HG03039 (cell line): Measurements from ENCODE around the gene KCNAB2.

ENCODE experiments used
- ATAC-seq: cut with Tn5 transposase; IDR thresholded peaks from one replicate; pipeline ENCODE4 v1.9.1; 2021; ENCODE audit warnings: mild to moderate bottlenecking, moderate library complexity; ENCODE audit not compliant: unreplicated experiment

Gene KCNAB2

GRCh38 chr1:6077506-6077905 lies 31.8 kb downstream of the KCNAB2 start:
- ATAC-seq = no peak

GRCh38 chr1:6077919-6078318 lies 32.2 kb downstream of the KCNAB2 start:
- ATAC-seq = no peak

DNA sequence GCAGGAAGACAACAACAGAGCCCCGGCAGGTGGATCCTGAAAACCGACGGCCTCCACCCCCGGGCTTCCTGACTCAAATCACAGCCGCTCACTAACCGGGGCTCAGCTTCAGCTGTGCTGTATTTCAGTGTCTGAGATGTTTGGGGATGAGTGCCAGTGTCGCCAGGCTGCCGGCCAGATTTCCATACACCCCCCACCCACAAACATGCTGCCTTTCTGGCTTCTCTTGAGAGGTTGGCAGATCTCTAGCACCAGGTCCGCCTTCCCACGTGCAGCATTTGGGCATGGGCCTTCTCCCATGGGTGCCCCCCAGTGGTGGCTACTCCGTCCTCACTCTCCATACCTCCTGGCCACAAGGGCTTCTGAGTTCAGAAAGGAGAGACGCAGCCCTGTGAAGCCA lies 34.8 kb downstream of the KCNAB2 start:
- no peak for ATAC-seq

DNA sequence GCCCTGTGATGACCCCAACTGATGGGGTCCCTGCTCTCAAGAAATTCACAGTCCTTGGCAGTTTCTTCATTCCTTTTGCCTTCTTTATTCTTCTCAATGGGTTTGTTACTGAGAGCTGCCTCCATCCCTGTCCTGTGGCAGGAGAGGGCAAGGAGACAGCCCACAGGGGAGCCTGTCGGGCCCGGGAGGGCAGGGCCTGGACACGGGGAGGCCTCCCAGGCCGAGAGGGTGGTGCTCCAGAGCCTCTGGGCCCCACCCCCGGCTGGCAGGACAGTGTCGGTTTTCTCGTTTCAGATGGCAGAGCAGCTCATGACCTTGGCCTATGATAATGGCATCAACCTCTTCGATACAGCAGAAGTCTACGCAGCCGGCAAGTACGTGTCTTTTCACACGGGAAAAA lies 36.2 kb downstream of the KCNAB2 start:
- ATAC-seq = no peak

- no peak for ATAC-seq
Measured at GRCh38 chr1:6082430-6082971, 36.8 kb downstream of the KCNAB2 start.

- no peak for ATAC-seq
Measured at GRCh38 chr1:6083385-6083784, 37.7 kb downstream of the KCNAB2 start.

DNA sequence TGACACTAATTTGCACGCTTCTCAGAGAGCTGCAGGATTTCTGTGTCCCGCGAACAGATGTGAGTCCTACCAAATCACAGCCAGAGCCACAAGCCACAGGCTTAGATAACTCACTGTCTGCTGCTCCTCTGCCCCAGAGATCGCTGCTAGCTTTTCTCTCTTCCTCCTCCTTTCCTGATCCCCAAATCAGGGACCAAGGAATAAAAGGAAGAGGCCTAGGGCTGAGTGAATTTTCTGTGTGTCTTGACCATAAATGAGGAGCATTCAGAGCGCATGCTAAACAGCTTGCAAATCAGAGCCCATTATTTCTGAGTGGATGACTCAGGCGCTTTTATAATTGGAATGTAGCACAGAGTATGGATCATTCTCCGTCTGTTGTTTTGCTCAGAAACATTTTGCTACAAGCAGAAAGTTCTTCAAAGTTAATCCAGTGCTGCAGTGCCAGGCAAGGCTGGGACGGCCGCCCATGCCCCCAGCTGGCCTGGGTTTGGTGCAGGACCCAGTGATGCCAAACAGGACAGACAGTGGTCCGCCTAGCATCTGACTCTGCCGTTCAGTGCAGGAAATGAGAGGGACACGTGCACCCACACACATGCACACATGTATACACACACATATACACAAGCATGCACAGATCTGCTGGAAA lies 38.2 kb downstream of the KCNAB2 start:
- no peak for ATAC-seq

GRCh38 chr1:6084781-6085495 lies 39.2 kb downstream of the KCNAB2 start:
- no peak for ATAC-seq

GRCh38 chr1:6085666-6086065 lies 40.0 kb downstream of the KCNAB2 start:
- ATAC-seq = no peak

DNA sequence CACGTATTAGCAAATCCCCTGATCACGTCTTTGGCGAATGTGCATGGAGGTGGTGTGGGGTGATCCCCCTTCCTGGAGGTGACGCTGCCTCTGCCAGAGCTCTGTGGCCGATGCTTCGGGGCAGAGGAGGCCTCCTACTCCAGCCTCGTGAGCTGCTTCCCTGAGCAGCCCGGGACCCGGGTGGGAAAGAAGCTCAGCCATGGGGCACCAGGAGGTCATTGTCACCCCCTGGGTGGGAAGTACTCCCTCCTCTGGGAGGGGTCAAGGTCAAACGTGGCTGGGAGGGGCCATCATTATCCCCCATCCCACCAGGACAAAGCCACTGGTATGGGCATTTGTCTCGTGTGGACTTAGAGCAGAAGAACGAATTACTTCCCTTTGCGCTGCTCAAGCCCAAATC lies 40.7 kb downstream of the KCNAB2 start:
- no peak for ATAC-seq

GRCh38 chr1:6086762-6087376 lies 41.2 kb downstream of the KCNAB2 start:
- no peak for ATAC-seq

- no peak for ATAC-seq
Measured at GRCh38 chr1:6087377-6087772, 41.7 kb downstream of the KCNAB2 start.

GRCh38 chr1:6087958-6088357 lies 42.3 kb downstream of the KCNAB2 start:
- no peak for ATAC-seq

DNA sequence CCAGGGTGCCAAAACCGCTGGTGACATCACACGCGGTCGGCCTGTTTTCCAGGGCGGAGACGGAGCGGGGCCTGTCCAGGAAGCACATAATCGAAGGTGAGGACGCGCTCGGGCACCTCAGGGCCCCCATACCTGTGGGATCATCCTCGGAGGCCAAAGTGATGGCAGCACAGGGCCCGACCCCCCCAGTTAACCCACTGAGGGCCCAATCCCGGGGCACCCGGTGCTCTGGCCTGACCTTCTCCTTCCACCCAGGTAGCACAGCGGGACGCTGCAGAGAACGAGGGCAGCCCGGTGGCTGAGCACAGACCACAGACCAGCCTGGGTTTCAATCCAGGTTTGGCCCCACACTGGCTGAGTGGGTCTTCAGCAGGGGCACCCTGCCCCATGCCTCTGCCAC lies 43.3 kb downstream of the KCNAB2 start:
- ATAC-seq = no peak

GRCh38 chr1:6090288-6090687 lies 44.6 kb downstream of the KCNAB2 start:
- ATAC-seq = no peak

DNA sequence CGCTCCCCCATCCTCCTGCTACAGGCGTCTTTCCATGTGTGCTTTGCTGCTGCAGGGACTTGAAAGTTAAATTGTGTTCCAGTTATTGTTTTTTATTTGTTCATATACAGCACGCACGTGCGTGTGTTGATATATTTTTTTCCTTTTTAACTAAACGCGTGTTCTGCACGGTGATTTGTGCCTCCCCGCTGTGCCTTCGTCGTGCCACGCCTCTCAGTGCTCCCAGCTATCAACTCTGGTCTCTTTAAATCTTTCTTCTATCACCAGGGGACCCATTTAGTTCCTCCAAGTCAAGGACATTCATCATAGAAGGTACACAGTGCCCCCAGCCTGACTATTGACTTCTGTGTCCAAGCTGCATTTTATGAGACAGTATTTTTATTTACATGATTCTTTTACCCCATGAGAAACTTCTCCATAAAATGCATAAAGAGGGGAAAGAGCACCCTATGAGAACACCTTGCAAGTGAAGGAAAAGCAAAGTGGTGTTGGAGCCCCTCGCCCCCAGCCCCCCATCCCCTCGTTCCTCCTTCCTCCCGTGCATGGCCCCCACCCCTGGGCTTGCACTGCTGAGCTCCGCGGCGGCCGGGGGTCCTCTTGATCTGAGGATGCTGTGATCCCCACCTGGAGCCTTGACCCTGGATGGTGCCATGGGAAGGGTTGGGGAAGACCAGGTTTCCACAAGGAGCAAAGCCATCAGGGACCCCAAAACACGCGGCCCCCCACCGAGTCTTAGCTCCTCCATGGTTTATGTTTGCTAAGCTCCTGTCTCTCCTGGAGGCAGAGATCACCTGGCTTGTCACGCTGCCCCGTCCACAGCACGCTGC lies 45.5 kb downstream of the KCNAB2 start:
- no peak for ATAC-seq

- no peak for ATAC-seq
Measured at GRCh38 chr1:6091823-6092109, 46.1 kb downstream of the KCNAB2 start.

DNA sequence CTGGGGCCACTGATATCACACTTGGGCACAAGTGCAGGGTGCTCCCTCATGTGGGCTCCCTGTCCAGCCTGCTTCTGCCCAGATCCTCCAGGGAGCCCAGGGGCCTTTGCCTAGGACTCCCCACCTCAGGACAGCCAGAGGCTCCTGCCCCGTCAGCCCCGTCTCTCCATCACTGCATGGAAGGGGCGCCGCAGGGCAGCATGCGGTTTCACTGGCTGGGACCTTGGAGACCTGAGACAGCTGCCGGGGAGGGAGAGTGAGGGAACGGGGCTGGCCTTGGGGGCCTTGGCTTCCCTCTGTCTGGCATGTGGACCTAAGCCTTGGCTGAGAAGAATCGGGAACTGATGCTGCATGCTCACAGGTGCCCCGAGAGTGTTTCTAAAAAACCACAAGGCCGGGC lies 46.5 kb downstream of the KCNAB2 start:
- no peak for ATAC-seq

GRCh38 chr1:6093071-6093470 lies 47.4 kb downstream of the KCNAB2 start:
- no peak for ATAC-seq

- no peak for ATAC-seq
Measured at GRCh38 chr1:6093611-6094010, 47.9 kb downstream of the KCNAB2 start.

- ATAC-seq = no peak
Measured at GRCh38 chr1:6094246-6094645, 48.6 kb downstream of the KCNAB2 start.
